HCT116 (cell line): Measurements from ENCODE around the gene EHD1. TPM values are rescaled to one million over a fixed set of nuclear protein-coding genes. Genes with fewer than 3 reads are reported as not detected.

Experiments
- ATAC-seq: fragments of 200-7000 bp; cut with Tn5 transposase; 2 replicates; pipeline ENCODE4 v1.9.1; 2020; ENCODE audit warnings: mild to moderate bottlenecking, moderate library complexity
- BruUV-seq: library from RNA; stranded (reverse); fragments of 400-500 nt; replicated peaks from 2 replicates; lab custom pipeline; 2021; lab: Mats Ljungman, UMichigan
- CTCF ChIA-PET: fragments of 300-600 bp; sonication (Branson Sonifier 250); formaldehyde crosslinking; loops from one replicate; lab custom pipeline; 2021; ENCODE audit warnings: antibody characterized with exemption; lab: Charles Lee
- POLR2A ChIA-PET: fragments of 300-600, 350-600 bp; sonication (Branson Sonifier 250); formaldehyde crosslinking; loops from one replicate; lab custom pipeline; 2021; ENCODE audit warnings: antibody characterized with exemption; lab: Charles Lee
- RAD21 ChIA-PET, 2 experiments: fragments of 300-600 bp; sonication (Branson Sonifier 250); formaldehyde crosslinking; loops; one replicate each; lab custom pipeline; 2023; ENCODE audit warnings: low total read pairs in 2 of 2; ENCODE audit not compliant: uncharacterized antibody in 2 of 2, unreplicated experiment in 2 of 2, low non-redundant PET in 1 of 2; lab: Charles Lee
- DNase-seq: peaks from one replicate; pipeline ENCODE4 v3.0.0-alpha.2; 2010; ENCODE audit warnings: low read depth, low spot score
- H2AFZ ChIP-seq: fragments of 200-600 bp; shearing (Covaris generic), sonication (generic); 2 replicates; pipeline ENCODE4 v1.6.1; 2017; ENCODE audit warnings: low read depth, mixed run types, mixed read lengths, antibody characterized with exemption, low read length; ENCODE audit not compliant: poor library complexity, severe bottlenecking
- H3K27ac ChIP-seq: 2 replicates; pipeline ENCODE4 v1.5.1; 2012; ENCODE audit warnings: low read depth, low read length
- H3K27me3 ChIP-seq: fragments of 200-600 bp; sonication (generic); 2 replicates; pipeline ENCODE4 v1.6.1; 2016; ENCODE audit warnings: mixed run types, low read length, mixed read lengths; ENCODE audit not compliant: insufficient read depth
- H3K36me3 ChIP-seq, 2 experiments: fragments of 200-500 bp in 1 of 2; fragments of 200-600 bp in 1 of 2; sonication (Bioruptor generic) in 1 of 2; sonication (generic) in 1 of 2; 2 replicates each; pipeline versions ENCODE4 v1.5.1 to v1.6.1; 2014 to 2016; ENCODE audit warnings: low read length in 2 of 2, inconsistent platforms in 1 of 2, mixed read lengths in 1 of 2, mixed run types in 1 of 2; ENCODE audit not compliant: insufficient read depth in 2 of 2, control insufficient read depth in 1 of 2
- H3K4me1 ChIP-seq, 2 experiments: fragments of 200-600 bp in 1 of 2; sonication (generic) in 1 of 2; 2 replicates each; pipeline versions ENCODE4 v1.5.1 to v1.6.1; 2012 to 2017; ENCODE audit warnings: low read length in 2 of 2, inconsistent platforms in 1 of 2, mild to moderate bottlenecking in 1 of 2, mixed read lengths in 1 of 2, mixed run types in 1 of 2, moderate library complexity in 1 of 2; ENCODE audit not compliant: insufficient read depth in 2 of 2, control insufficient read depth in 1 of 2
- H3K4me2 ChIP-seq: fragments of 200-600 bp; sonication (generic); 2 replicates; pipeline ENCODE4 v1.6.1; 2017; ENCODE audit warnings: mixed run types, low read length, mixed read lengths
- H3K4me3 ChIP-seq, 2 experiments: fragments of 200-600 bp in 1 of 2; sonication (generic) in 1 of 2; replicated peaks in 1 of 2; 2 replicates each; pipeline ENCODE4 v1.5.1; 2011 to 2016; ENCODE audit warnings: low read length in 2 of 2, control low read depth in 1 of 2, low read depth in 1 of 2, mild to moderate bottlenecking in 1 of 2, mixed read lengths in 1 of 2, mixed run types in 1 of 2
- H3K79me2 ChIP-seq: fragments of 200-600 bp; sonication (generic); 2 replicates; pipeline ENCODE4 v1.6.1; 2017; ENCODE audit warnings: mild to moderate bottlenecking, mixed run types, low read length, moderate library complexity, mixed read lengths; ENCODE audit not compliant: insufficient read depth
- H3K9ac ChIP-seq: fragments of 200-600 bp; sonication (generic); 2 replicates; pipeline ENCODE4 v1.6.1; 2016; ENCODE audit warnings: low read length, mixed read lengths
- H3K9me2 ChIP-seq: fragments of 200-600 bp; sonication (generic), shearing (Covaris generic); 2 replicates; pipeline ENCODE4 v1.6.1; 2017; ENCODE audit warnings: mixed run types, mild to moderate bottlenecking, moderate library complexity; ENCODE audit not compliant: insufficient read depth
- H3K9me3 ChIP-seq, 2 experiments: fragments of 200-500 bp in 1 of 2; fragments of 200-600 bp in 1 of 2; sonication (Bioruptor generic) in 1 of 2; sonication (generic) in 1 of 2; 2 replicates each; pipeline ENCODE4 v1.6.1; 2014 to 2017; ENCODE audit warnings: low read length in 2 of 2, mixed read lengths in 2 of 2, inconsistent platforms in 1 of 2, low read depth in 1 of 2, mild to moderate bottlenecking in 1 of 2, mixed run types in 1 of 2, moderate library complexity in 1 of 2; ENCODE audit not compliant: control insufficient read depth in 1 of 2, insufficient read depth in 1 of 2
- H4K20me1 ChIP-seq: fragments of 200-600 bp; sonication (generic), shearing (Covaris generic); 2 replicates; pipeline ENCODE4 v1.6.1; 2017; ENCODE audit warnings: mixed run types, mild to moderate bottlenecking, moderate library complexity; ENCODE audit not compliant: insufficient read depth
- CEBPB ChIP-seq: IDR thresholded peaks from 2 replicates; pipeline ENCODE4 v1.6.1; 2012; ENCODE audit warnings: low read depth
- ELF1 ChIP-seq: IDR thresholded peaks from 2 replicates; pipeline ENCODE4 v1.6.1; 2012; ENCODE audit warnings: low read depth, borderline replicate concordance
- EZH2phosphoT487 ChIP-seq: fragments of 200-600 bp; IDR thresholded peaks from 2 replicates; pipeline ENCODE4 v1.6.1; 2018; ENCODE audit warnings: antibody characterized with exemption, borderline replicate concordance
- POLR2A ChIP-seq: IDR thresholded peaks from 2 replicates; pipeline ENCODE4 v1.7.0; 2011; ENCODE audit warnings: borderline replicate concordance; ENCODE audit not compliant: insufficient read depth, insufficient read length; ENCODE audit errors: extremely low read depth
- SP1 ChIP-seq: IDR thresholded peaks from 2 replicates; pipeline ENCODE4 v1.6.1; 2012; ENCODE audit warnings: low read depth
- TCF7L2 ChIP-seq: IDR thresholded peaks from 2 replicates; pipeline ENCODE4 v1.7.0; 2011; ENCODE audit warnings: borderline replicate concordance, inconsistent platforms; ENCODE audit not compliant: insufficient read depth, insufficient read length; ENCODE audit errors: extremely low read depth
- intact Hi-C: fragments of 100-400 bp; cut with micrococcal nuclease; formaldehyde crosslinking; loops from 2 replicates; pipeline ENCODE4 v1.10.0; 2022
- total RNA-seq: library from RNA; stranded (reverse); gene quantifications from one replicate; pipeline ENCODE4 v1.2.1, GENCODE V29; 2021; ENCODE audit not compliant: unreplicated experiment
- TF ChIP-seq, protein P1 (sequence below): IDR thresholded peaks from 2 replicates; pipeline ENCODE4 v1.6.1; 2011; ENCODE audit warnings: mild to moderate bottlenecking, low read length, moderate library complexity; ENCODE audit not compliant: insufficient replicate concordance; ENCODE audit errors: extremely low read depth
- TF ChIP-seq, protein P2 (sequence below): IDR thresholded peaks from 2 replicates; pipeline ENCODE4 v1.6.1; 2012; ENCODE audit warnings: low read depth
- TF ChIP-seq, protein P3 (sequence below): IDR thresholded peaks from 2 replicates; pipeline ENCODE4 v1.6.1; 2012
- TF ChIP-seq, protein P4 (sequence below), 3 experiments: fragments of 200-600 bp in 1 of 3; sonication (generic) in 1 of 3; IDR thresholded peaks in 2 of 3; conservative IDR thresholded peaks in 1 of 3; 2 replicates each; pipeline ENCODE4 v1.5.1; 2012 to 2017; ENCODE audit warnings: low read depth in 2 of 3, low read length in 2 of 3, antibody characterized with exemption in 1 of 3, borderline replicate concordance in 1 of 3, control low read depth in 1 of 3, mild to moderate bottlenecking in 1 of 3, mixed read lengths in 1 of 3, mixed run types in 1 of 3, moderate library complexity in 1 of 3; ENCODE audit not compliant: insufficient read depth in 1 of 3

The EHD1 gene
- total RNA-seq, 1 experiment from 2014 or later = 48.1 TPM

DNA sequence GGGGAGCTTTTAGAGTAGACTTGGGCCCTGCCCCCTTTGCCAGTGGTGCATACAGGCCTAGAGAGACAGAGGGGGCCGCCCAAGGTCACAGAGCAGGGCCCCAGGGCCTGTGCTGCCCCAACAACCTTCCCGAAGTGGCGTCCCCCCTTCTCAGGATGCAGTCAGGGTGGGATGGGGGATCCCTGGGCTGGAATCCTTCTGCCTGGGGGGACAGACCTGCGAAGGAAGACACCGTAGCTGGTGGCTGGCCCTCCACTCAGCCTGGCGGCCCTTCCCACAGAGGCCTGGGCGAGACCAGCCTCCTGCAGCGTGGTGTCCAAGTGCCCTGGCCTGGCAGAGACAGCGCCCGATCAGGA is 14.4 kb upstream of the EHD1 start (continued):
- TF ChIP-seq, protein P1, sequence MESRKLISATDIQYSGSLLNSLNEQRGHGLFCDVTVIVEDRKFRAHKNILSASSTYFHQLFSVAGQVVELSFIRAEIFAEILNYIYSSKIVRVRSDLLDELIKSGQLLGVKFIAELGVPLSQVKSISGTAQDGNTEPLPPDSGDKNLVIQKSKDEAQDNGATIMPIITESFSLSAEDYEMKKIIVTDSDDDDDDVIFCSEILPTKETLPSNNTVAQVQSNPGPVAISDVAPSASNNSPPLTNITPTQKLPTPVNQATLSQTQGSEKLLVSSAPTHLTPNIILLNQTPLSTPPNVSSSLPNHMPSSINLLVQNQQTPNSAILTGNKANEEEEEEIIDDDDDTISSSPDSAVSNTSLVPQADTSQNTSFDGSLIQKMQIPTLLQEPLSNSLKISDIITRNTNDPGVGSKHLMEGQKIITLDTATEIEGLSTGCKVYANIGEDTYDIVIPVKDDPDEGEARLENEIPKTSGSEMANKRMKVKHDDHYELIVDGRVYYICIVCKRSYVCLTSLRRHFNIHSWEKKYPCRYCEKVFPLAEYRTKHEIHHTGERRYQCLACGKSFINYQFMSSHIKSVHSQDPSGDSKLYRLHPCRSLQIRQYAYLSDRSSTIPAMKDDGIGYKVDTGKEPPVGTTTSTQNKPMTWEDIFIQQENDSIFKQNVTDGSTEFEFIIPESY = no peak
- no peak for TF ChIP-seq TCF7L2
- TF ChIP-seq, protein P2, sequence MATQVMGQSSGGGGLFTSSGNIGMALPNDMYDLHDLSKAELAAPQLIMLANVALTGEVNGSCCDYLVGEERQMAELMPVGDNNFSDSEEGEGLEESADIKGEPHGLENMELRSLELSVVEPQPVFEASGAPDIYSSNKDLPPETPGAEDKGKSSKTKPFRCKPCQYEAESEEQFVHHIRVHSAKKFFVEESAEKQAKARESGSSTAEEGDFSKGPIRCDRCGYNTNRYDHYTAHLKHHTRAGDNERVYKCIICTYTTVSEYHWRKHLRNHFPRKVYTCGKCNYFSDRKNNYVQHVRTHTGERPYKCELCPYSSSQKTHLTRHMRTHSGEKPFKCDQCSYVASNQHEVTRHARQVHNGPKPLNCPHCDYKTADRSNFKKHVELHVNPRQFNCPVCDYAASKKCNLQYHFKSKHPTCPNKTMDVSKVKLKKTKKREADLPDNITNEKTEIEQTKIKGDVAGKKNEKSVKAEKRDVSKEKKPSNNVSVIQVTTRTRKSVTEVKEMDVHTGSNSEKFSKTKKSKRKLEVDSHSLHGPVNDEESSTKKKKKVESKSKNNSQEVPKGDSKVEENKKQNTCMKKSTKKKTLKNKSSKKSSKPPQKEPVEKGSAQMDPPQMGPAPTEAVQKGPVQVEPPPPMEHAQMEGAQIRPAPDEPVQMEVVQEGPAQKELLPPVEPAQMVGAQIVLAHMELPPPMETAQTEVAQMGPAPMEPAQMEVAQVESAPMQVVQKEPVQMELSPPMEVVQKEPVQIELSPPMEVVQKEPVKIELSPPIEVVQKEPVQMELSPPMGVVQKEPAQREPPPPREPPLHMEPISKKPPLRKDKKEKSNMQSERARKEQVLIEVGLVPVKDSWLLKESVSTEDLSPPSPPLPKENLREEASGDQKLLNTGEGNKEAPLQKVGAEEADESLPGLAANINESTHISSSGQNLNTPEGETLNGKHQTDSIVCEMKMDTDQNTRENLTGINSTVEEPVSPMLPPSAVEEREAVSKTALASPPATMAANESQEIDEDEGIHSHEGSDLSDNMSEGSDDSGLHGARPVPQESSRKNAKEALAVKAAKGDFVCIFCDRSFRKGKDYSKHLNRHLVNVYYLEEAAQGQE = no peak
- TF ChIP-seq ELF1 = no peak
- TF ChIP-seq, protein P3, sequence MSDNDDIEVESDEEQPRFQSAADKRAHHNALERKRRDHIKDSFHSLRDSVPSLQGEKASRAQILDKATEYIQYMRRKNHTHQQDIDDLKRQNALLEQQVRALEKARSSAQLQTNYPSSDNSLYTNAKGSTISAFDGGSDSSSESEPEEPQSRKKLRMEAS = no peak

DNA sequence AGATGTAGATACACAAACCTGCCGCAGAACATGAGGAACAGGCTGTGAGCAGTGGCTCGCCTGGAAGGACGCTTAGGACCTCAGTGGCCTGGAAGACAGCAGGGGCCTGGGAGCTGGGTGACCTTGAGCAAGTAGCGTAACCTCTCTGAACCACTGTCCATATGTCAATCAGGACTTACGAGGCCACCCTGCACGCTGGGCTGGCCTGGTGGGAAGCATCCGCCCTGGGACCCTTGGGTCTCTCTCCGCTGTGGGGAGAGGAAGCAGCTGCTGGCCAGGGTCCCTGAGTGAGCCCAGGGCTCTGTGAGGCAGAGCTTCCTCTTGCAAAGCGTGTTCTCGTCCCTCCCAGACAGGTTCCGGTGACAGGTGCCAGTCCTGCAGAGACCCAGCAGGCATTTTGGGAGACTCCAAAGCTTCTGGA is 14.0 kb upstream of the EHD1 start:
- Histone ChIP-seq H3K4me3 (no peak overlapping the region), H3K27me3 (no peaks in the 10 kb centered on the region), H3K4me2 (no peak overlapping the region), H3K4me1 (peaks cover 7 to 34% of the 10 kb centered on the region in 2 experiments; a peak in 3 of 4 replicates), H3K79me2 (no peaks in the 10 kb centered on the region), H3K9me3 (no peaks in the 10 kb centered on the region), H4K20me1 (no peaks in the 10 kb centered on the region), H2AFZ (no peak overlapping the region), H3K9me2 (no peaks in the 10 kb centered on the region), H3K9ac (no peak overlapping the region), H3K27ac (no peak overlapping the region), H3K36me3 (no peaks in the 10 kb centered on the region)
- no TSS peak for BruUV-seq
- ChIA-PET POLR2A (no interaction called here), CTCF (interaction anchor here (0.9 to 10.8 kb wide), 2 partner anchors 44 to 229 kb away, joined by 3 to 112 read pairs; partner anchors contain the start of genes FAU and MRPL49), RAD21 (interaction anchor here in 1 of 2 experiments (0.6 kb wide), 1 partner anchor 73 kb away, joined by 3 read pairs; no protein-coding TSS in a partner anchor)
- ATAC-seq = no peak
- intact Hi-C loops = no loop called here
- DNase-seq = no peak
- no peak for TF ChIP-seq EZH2phosphoT487
- TF ChIP-seq, protein P4, sequence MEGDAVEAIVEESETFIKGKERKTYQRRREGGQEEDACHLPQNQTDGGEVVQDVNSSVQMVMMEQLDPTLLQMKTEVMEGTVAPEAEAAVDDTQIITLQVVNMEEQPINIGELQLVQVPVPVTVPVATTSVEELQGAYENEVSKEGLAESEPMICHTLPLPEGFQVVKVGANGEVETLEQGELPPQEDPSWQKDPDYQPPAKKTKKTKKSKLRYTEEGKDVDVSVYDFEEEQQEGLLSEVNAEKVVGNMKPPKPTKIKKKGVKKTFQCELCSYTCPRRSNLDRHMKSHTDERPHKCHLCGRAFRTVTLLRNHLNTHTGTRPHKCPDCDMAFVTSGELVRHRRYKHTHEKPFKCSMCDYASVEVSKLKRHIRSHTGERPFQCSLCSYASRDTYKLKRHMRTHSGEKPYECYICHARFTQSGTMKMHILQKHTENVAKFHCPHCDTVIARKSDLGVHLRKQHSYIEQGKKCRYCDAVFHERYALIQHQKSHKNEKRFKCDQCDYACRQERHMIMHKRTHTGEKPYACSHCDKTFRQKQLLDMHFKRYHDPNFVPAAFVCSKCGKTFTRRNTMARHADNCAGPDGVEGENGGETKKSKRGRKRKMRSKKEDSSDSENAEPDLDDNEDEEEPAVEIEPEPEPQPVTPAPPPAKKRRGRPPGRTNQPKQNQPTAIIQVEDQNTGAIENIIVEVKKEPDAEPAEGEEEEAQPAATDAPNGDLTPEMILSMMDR (IDR thresholded peaks at IDR 0.05 in 2 of 3, conservative IDR thresholded peaks at IDR 0.05 in 1 of 3; ENCODE audit: borderline replicate concordance in 1 of 3, insufficient read depth in 1 of 3, low read depth in 2 of 3, low read length in 2 of 3) = no peak
- no peak for TF ChIP-seq SP1
- TF ChIP-seq TCF7L2 = no peak
- TF ChIP-seq CEBPB = no peak
- TF ChIP-seq, protein P2 = no peak
- TF ChIP-seq ELF1 = no peak
- no peak for TF ChIP-seq POLR2A
